K562 (cell line): ENCODE data around the gene HAUS5. TPM values are rescaled to one million over a fixed set of nuclear protein-coding genes. Genes with fewer than 3 reads are reported as not detected.

Source experiments
- ATF7 ChIP-seq: fragments of 450-650 bp; IDR thresholded peaks from 2 replicates; pipeline ENCODE4 v1.7.1; 2014; ENCODE audit warnings: mild to moderate bottlenecking, moderate library complexity
- BHLHE40 ChIP-seq: IDR thresholded peaks from 2 replicates; pipeline ENCODE4 v1.6.1; 2011; ENCODE audit warnings: low read length, improper control_type of control experiment
- C11orf30 ChIP-seq: fragments of 450-650 bp; IDR thresholded peaks from 2 replicates; pipeline ENCODE4 v1.6.1; 2016; ENCODE audit warnings: low read depth, mild to moderate bottlenecking
- FOSL1 ChIP-seq: fragments of 200-800 bp; sonication (Bioruptor generic); conservative IDR thresholded peaks from 2 replicates; pipeline ENCODE4 v1.6.1; 2016; ENCODE audit warnings: missing genetic modification characterization, missing compliant biosample characterization
- NFATC3 ChIP-seq: fragments of 450-650 bp; IDR thresholded peaks from 2 replicates; pipeline ENCODE4 v1.6.1; 2017; ENCODE audit warnings: mild to moderate bottlenecking
- OTX1 ChIP-seq: fragments of 450-650 bp; formaldehyde crosslinking; IDR thresholded peaks from 2 replicates; pipeline ENCODE4 v1.4.0; 2022; ENCODE audit warnings: mild to moderate bottlenecking
- PHF20 ChIP-seq: fragments of 450-650 bp; IDR thresholded peaks from 2 replicates; pipeline ENCODE4 v1.6.1; 2018; ENCODE audit not compliant: partially characterized antibody
- PHF21A ChIP-seq: fragments of 450-650 bp; IDR thresholded peaks from 2 replicates; pipeline ENCODE4 v1.6.1; 2017; ENCODE audit warnings: low read depth, borderline replicate concordance
- PHF8 ChIP-seq: fragments of 200-600 bp; sonication (generic); IDR thresholded peaks from 2 replicates; pipeline ENCODE4 v1.6.1; 2012; ENCODE audit warnings: mixed run types, mild to moderate bottlenecking, inconsistent platforms, low read length, moderate library complexity, borderline replicate concordance
- POLR2AphosphoS5 ChIP-seq: IDR thresholded peaks from 2 replicates; pipeline ENCODE4 v1.6.1; 2011; ENCODE audit warnings: mild to moderate bottlenecking, low read depth, low read length, moderate library complexity; ENCODE audit not compliant: control insufficient read depth, insufficient read depth
- REST ChIP-seq, 2 experiments: fragments of 450-650 bp; formaldehyde crosslinking in 1 of 2; IDR thresholded peaks; 2 replicates each; pipeline versions ENCODE4 v1.4.0 to v1.6.1; 2014 to 2020; ENCODE audit warnings: mild to moderate bottlenecking in 2 of 2, borderline replicate concordance in 1 of 2, low read depth in 1 of 2
- RFX5 ChIP-seq: IDR thresholded peaks from 2 replicates; pipeline ENCODE4 v1.6.1; 2011; ENCODE audit warnings: low read depth, mild to moderate bottlenecking, improper control_type of control experiment, low read length
- RFX7 ChIP-seq: fragments of 250-450 bp; sonication (Bioruptor Pico); IDR thresholded peaks from 2 replicates; pipeline ENCODE4 v1.5.1; 2021; ENCODE audit warnings: mild to moderate bottlenecking
- SAP30 ChIP-seq: fragments of 200-600 bp; sonication (generic); IDR thresholded peaks from 2 replicates; pipeline ENCODE4 v1.6.1; 2012; ENCODE audit warnings: borderline replicate concordance, low read depth, mild to moderate bottlenecking, moderate library complexity, low read length, control low read depth, inconsistent platforms; ENCODE audit not compliant: insufficient read depth, poor library complexity, severe bottlenecking
- ZNF212 ChIP-seq: fragments of 450-650 bp; formaldehyde crosslinking; IDR thresholded peaks from 2 replicates; pipeline ENCODE4 v1.4.0; 2020; ENCODE audit warnings: mild to moderate bottlenecking
- polyA plus RNA-seq, 8 experiments: library from polyadenylated mRNA; depleted of rRNA in 4 of 8; stranded (reverse) in 5 of 8; unstranded in 3 of 8; fragments of >200 nt; fragmentation: Nextera tagmentation in 2 of 8; fragmentation: Illumina TruSeq in 1 of 8; extraction: Ambion mirVana in 2 of 8; extraction: Trizol in 1 of 8; gene quantifications; 2 replicates each; pipeline versions ENCODE4 v1.2.1 to v1.2.3, GENCODE V29; 2011 to 2014; ENCODE audit warnings: inconsistent platforms in 1 of 8, missing spikeins in 1 of 8
- total RNA-seq, 7 experiments: library from RNA; depleted of rRNA in 6 of 7; stranded (reverse); fragments of >200 nt in 6 of 7; fragmentation: Illumina TruSeq in 2 of 7; extraction: Trizol in 2 of 7; gene quantifications; 2 replicates each; pipeline versions ENCODE4 v1.2.1 to v1.2.3, GENCODE V29; 2011 to 2021; ENCODE audit warnings: low replicate concordance in 1 of 7

Gene HAUS5
- total and polyA plus RNA-seq, 9 of the 15 experiments (the other 6 are each of a cell fraction or from before 2014, with no cell fraction given) = 3.5 to 41.3 (median 14.2) TPM

GRCh38 chr19:35612559-35613321 is at the start of gene HAUS5 (continued):
- no peak for TF ChIP-seq REST (IDR thresholded peaks at IDR 0.05; ENCODE audit: borderline replicate concordance)
- TF ChIP-seq REST (CRISPR knock-in tag; IDR thresholded peaks at IDR 0.05; ENCODE audit: low read depth) = 0 out of 2 replicates have a peak, but pooled peaks have one; percentile 51
- no peak for TF ChIP-seq PHF21A
- peak; percentile 87; the same call in 1 of the 2 replicates for TF ChIP-seq PHF8
- TF ChIP-seq NFATC3 = no peak
- peak; percentile 78 for TF ChIP-seq POLR2AphosphoS5
- peak; percentile 79; the same call in 1 of the 2 replicates for TF ChIP-seq ZNF212 (CRISPR knock-in tag)
- TF ChIP-seq C11orf30 = peak; percentile 91
- peak; percentile 78; the same call in 1 of the 2 replicates for TF ChIP-seq OTX1
- TF ChIP-seq RFX5 = peak; percentile 100
- TF ChIP-seq FOSL1 = peak; percentile 59
- peak; percentile 90 for TF ChIP-seq SAP30
- TF ChIP-seq PHF20 = peak; percentile 95
- peak; percentile 79 for TF ChIP-seq BHLHE40
- TF ChIP-seq RFX7 (CRISPR knock-in tag) = no peak
- TF ChIP-seq ATF7 = peak; percentile 100
